ENCODE data around the gene ACER3.
A peak's percentile ranks its signal among the peaks of the same experiment; 100 is the strongest.

ACER3 gene

DNA sequence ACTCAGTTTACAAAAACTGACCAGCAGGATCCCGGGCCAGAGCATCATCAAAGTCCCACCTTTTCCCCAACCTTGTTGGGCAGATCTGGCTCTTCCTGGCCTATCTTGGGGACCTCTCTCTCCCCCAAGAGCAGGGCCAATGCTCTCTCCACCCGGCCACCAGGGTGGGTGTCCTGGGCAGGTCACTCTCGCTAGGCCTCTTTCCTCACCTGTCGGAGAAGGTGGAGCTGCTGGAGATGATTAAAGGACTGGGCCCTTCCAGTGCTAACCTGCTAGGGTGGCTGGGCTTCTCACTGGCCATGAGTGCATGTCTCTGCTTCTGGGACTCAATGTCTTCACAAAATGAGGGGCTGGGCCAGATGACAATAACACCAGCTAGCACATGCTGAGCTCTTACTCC lies 203.1 kb downstream of the ACER3 start:
- no peak for DNase-seq (ENCODE audit: low spot score)
- TF ChIP-seq, protein P1, sequence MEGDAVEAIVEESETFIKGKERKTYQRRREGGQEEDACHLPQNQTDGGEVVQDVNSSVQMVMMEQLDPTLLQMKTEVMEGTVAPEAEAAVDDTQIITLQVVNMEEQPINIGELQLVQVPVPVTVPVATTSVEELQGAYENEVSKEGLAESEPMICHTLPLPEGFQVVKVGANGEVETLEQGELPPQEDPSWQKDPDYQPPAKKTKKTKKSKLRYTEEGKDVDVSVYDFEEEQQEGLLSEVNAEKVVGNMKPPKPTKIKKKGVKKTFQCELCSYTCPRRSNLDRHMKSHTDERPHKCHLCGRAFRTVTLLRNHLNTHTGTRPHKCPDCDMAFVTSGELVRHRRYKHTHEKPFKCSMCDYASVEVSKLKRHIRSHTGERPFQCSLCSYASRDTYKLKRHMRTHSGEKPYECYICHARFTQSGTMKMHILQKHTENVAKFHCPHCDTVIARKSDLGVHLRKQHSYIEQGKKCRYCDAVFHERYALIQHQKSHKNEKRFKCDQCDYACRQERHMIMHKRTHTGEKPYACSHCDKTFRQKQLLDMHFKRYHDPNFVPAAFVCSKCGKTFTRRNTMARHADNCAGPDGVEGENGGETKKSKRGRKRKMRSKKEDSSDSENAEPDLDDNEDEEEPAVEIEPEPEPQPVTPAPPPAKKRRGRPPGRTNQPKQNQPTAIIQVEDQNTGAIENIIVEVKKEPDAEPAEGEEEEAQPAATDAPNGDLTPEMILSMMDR (IDR thresholded peaks at IDR 0.05; ENCODE audit: extremely low read depth, missing control alignments) = no peak

DNA sequence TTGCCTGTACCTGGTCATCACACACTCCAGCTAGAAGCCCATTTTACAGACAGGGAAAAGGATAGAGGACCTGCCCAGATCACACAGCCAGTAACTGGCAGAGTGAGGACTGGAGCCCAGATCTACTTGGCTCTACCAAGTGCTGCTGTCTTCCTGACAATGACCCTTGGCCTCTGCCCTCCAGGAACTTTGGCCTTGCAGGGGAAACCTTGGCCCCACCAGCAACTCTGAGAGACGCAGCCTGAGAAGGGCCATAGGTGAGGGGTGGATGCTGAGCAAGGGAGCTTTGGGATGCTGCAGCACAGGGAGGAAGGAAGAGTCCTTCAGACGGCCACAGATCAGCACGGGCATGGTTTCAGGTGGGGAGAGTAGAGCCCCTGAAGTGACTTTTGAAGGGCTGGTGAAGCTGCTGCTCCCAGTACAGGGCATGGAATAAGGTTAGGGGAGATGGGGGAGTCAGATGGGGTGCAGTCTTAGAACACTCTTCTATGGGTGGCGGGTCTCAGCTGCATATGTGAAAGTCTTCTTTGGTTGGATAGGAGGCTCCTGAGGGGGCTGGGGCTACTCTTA lies 204.0 kb downstream of the ACER3 start:
- DNase-seq (ENCODE audit: low spot score) = peak; percentile 5
- TF ChIP-seq, protein P1 (IDR thresholded peaks at IDR 0.05; ENCODE audit: extremely low read depth, missing control alignments) = no peak

DNA sequence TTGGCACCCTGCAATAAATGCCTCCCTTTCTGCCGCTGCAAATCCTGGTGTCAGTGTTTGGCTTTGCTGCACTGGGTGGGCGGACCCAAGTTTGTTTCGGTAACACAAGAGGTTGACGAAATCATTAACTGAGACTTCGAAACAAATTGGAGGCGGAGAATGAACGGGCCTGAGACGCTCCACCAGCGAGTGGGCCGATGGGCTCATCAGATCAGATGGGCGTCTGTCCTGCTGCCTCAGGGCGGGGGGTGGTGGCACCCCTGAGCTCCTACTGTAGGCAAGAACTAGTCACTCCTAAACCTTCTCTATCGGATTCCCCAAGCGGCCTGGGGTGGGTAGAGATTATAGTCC lies 205.1 kb downstream of the ACER3 start:
- peak; percentile 44 for DNase-seq (ENCODE audit: low spot score)
- TF ChIP-seq, protein P1 (IDR thresholded peaks at IDR 0.05; ENCODE audit: extremely low read depth, missing control alignments) = no peak

DNA sequence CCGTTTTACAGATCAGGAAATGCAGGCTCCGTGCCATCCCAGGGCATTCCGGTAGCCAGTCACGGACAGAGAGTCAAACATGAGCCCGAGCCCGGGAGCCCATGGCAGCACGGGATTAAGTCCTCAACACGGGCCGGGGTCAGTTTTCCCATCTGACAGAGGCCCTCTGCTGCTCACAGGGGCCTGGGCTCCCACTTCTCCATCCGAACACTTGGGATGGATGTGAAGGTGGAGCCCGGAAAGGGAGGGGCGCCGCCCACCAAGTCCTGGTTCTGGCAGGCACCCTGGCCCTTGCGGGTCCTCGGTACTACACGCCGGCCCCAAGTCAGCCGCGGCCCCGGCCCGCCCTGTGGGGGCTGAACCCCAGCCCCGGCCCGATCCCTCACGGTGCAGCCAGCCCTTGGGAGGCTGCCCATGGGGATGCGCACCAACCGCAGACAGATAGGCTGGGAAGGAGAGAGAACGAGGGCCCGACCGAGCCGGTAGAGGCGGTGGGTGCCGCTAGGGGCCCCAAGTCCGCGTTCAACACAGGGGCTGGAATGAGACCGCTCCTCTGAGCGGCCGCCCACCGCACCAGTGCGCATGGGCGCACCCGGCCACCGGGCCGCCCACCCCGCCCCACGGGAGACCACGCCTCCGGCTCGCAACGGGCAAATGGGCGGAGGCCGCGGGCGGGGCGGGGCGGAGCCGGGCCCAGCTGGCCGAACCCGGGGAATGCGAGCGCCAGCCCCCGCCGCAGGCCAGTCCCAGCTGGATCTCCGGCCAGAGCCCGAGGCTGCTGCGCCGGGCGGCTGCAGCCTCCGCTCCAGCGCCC lies 205.7 kb downstream of the ACER3 start, which contains the start of gene CAPN5:
TSS of gene CAPN5 (plus strand) at position 743 of the 814 bp plus-strand sequence. CDS start 17,916 bp downstream, outside the sequence.
- peak; percentile 98 for DNase-seq (ENCODE audit: low spot score)

DNA sequence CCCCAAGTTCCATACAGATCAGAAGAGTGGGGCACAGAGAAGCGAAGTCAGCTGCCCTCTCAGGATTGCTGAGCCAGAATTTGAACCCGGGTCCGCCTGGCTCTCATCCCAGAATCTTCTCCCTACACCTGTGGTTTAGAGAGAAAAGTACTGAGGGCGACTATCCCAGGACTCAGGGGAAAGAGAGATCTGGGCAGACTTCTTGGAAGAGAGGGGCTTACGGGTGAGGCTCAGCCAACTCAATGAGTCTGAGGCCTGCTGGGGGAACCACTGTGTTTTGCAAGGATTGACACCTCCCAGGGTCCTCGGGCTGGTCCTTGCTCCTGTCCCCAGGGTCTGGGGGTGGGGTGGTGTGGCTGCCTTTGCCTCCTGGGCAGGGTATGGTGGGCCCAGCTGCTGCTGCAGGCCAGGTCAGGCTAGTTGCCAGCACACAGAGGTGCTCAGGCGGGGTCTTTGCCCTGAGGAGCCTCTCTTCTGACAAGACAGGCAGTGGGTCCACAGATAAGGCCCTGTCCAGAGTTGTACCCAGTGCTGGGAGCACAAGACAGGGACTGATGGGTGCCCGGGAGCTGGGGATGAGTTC lies 207.2 kb downstream of the ACER3 start:
- peak; percentile 7 for DNase-seq (ENCODE audit: low spot score)
- TF ChIP-seq, protein P1 (IDR thresholded peaks at IDR 0.05; ENCODE audit: extremely low read depth, missing control alignments) = no peak

More for the DNA sequence above, 205.7 kb downstream of the ACER3 start, which contains the start of gene CAPN5:
- TF ChIP-seq, protein P1 (IDR thresholded peaks at IDR 0.05; ENCODE audit: extremely low read depth, missing control alignments) = peak; percentile 12

DNA sequence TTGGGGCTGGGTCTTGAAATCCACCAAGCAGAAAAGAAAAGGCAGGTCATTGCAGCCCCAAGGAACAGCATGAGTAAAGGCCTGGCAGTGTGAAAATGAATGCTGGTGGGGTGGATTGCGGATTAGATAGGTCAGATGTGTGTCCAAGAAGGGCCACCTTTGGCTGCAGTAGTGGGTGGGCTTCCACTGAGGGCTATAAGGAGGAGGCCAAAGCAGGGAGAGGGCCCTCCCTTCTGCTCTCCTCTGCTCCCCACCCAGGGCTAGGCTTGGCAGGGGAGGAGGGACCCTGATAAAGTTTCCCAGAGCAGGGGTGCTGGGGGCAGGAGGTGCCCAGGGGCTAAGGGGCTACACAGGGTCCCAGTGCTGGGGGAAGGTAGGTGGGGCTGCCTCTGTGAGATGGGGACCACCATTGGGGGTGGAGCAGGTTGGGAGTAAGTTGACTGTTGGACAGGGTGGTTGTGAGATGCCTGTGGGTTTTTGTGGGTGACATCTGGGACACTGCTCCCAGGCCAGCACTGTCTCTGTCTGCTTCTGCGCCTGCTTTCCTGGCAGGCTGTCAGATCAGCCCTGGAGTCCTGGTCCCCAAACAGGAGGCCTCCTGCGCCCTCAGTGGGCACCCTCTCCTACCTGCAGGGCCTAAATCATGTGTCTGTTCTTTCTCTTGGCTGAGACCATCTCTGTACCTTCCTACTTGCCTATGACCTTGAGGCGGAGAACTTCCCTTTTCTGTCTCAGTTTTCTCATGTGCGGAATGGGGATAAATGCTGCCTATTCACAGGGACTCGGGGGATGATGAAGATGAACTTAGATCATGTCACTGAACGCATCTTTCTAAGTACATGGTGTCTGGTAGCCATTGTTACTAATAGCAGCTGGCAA lies 208.0 kb downstream of the ACER3 start:
- peak; percentile 10 for DNase-seq (ENCODE audit: low spot score)
- TF ChIP-seq, protein P1 (IDR thresholded peaks at IDR 0.05; ENCODE audit: extremely low read depth, missing control alignments) = no peak

All from GM20000 (cell line).